Natural killer cell (primary cell): Measurements from ENCODE around the gene ITGA2. TPM values are rescaled to one million over a fixed set of nuclear protein-coding genes. Genes with fewer than 3 reads are reported as not detected.

Experiments used
- ATAC-seq, 3 donors: fragments of 150-1000 bp in 2 of 3; fragments of 200-7000 bp in 1 of 3; cut with Tn5 transposase; 1 replicate in 1 of 3; 2 replicates in 2 of 3; pipeline ENCODE4 v1.10.0; 2021; ENCODE audit warnings: mild to moderate bottlenecking in 2 of 3, moderate library complexity in 2 of 3
- DNase-seq, 2 donors: peaks; one replicate each; pipeline versions ENCODE4 v3.0.0 to v3.0.0-alpha.2; 2013 to 2021; ENCODE audit warnings: mixed read lengths in 1 of 2
- H3K27ac ChIP-seq: one replicate; pipeline ENCODE4 v1.5.1; 2013; ENCODE audit warnings: mild to moderate bottlenecking, low read length
- H3K27me3 ChIP-seq: one replicate; pipeline ENCODE4 v1.6.1; 2013; ENCODE audit warnings: low read length; ENCODE audit not compliant: control insufficient read depth, insufficient read depth
- H3K36me3 ChIP-seq: one replicate; pipeline ENCODE4 v1.6.1; 2013; ENCODE audit warnings: low read length; ENCODE audit not compliant: control insufficient read depth, insufficient read depth
- H3K4me1 ChIP-seq: one replicate; pipeline ENCODE4 v1.6.1; 2013; ENCODE audit warnings: low read length; ENCODE audit not compliant: control insufficient read depth, insufficient read depth
- H3K4me3 ChIP-seq: one replicate; pipeline ENCODE4 v1.5.1; 2013; ENCODE audit warnings: low read length
- H3K9me3 ChIP-seq: one replicate; pipeline ENCODE4 v1.6.1; 2013; ENCODE audit warnings: low read length; ENCODE audit not compliant: control insufficient read depth, insufficient read depth
- H3K27ac Mint-ChIP-seq, 2 donors: one replicate each; pipeline ENCODE4 v1.8.0; 2022; ENCODE audit warnings: mild to moderate bottlenecking in 2 of 2, mixed read lengths in 2 of 2, moderate library complexity in 1 of 2
- H3K27me3 Mint-ChIP-seq, 2 donors: one replicate each; pipeline ENCODE4 v1.8.0; 2022; ENCODE audit warnings: low read depth in 2 of 2, mixed read lengths in 2 of 2
- H3K36me3 Mint-ChIP-seq: one replicate; pipeline ENCODE4 v1.8.0; 2022; ENCODE audit warnings: mixed read lengths
- H3K4me1 Mint-ChIP-seq, 2 donors: one replicate each; pipeline ENCODE4 v1.8.0; 2022; ENCODE audit warnings: mixed read lengths in 2 of 2
- H3K4me3 Mint-ChIP-seq: one replicate; pipeline ENCODE4 v1.8.0; 2022; ENCODE audit warnings: mild to moderate bottlenecking, moderate library complexity, mixed read lengths
- H3K9me3 Mint-ChIP-seq, 2 donors: one replicate each; pipeline ENCODE4 v1.8.0; 2022; ENCODE audit warnings: mixed read lengths in 2 of 2
- WGBS: methylation state at CpG from one replicate; pipeline ENCODE4 v1.1.7; 2013; ENCODE audit warnings: missing lambda C conversion rate; ENCODE audit not compliant: insufficient coverage; 5-methylcytosine and 5-hydroxymethylcytosine counted together
- intact Hi-C: fragments of 100-400 bp; cut with micrococcal nuclease; formaldehyde crosslinking; loops from one replicate; pipeline ENCODE4 v1.14.2; 2022
- total RNA-seq, 4 donors: library from RNA; stranded (reverse); fragments of 120-200 nt in 1 of 4; gene quantifications; one replicate each; pipeline versions ENCODE4 v1.2.3 to v1.2.4, GENCODE V29; 2013 to 2022
- TF ChIP-seq, protein P1 (sequence below): fragments of 200-600 bp; IDR thresholded peaks from one replicate; pipeline ENCODE4 v1.8.0; 2022; ENCODE audit warnings: antibody characterized with exemption

Gene ITGA2
- total RNA-seq, 3 donors from 2014 or later (not counting 1 experiment from before 2014, with no cell fraction given): 0.11 to 0.26 (median 0.20) TPM

DNA sequence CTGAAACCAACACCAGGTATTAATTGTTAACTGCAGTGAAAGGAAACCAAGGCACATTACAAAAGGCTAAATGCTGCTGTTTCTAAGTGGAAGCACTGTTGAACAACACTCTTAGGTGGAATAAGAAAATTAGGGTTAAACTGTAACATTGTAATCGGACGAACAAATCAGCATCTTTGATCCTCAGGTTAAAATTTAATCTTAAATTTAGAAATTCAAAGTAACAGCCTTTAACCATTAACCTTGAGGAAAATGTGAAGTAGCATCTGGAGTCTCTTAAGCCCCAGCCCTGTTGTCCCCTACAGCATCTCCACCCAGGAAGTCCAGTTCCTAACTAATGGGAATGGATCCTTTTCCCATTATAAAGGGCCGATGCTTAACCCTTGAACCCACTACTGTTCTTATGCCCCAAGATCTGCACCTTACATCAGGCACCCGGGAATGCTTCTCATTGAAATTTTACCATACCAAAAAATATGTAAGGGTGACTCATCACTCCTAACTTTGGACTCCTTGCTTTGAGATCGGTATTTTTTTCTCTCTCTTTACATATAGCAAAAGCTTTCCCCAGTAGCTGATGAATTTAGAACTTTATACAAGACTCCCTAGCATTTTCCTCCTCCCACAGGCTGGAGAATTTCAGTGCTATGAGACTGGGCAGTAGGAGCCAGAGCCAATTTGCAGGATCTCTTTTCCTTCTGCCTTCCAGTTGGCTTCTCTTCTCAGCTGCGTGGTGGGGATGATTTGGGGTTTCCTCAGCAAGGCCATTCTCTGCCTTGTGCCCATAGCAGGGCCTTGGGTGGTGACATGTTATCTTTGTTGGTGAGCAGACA is 32.0 kb upstream of the ITGA2 start:
- H3K36me3 ChIP-seq: no peaks in the 10 kb centered on the region
- H3K36me3 Mint-ChIP-seq: no peaks in the 10 kb centered on the region
- H3K4me3 Mint-ChIP-seq: no peak overlapping the region
- DNase-seq (no peak), ATAC-seq (no peak)
- no peak overlapping the region for H3K27ac Mint-ChIP-seq
- no peak overlapping the region for H3K27ac ChIP-seq
- H3K9me3 Mint-ChIP-seq: peaks cover 0 to 3% of the 10 kb centered on the region in 2 donors
- H3K4me1 Mint-ChIP-seq: no peaks in the 10 kb centered on the region
- no peaks in the 10 kb centered on the region for H3K4me1 ChIP-seq
- intact Hi-C loops: no loop called here
- 92% methylated on average over 3 of the region's 6 CpGs for WGBS
- H3K27me3 Mint-ChIP-seq: peaks cover 11 to 26% of the 10 kb centered on the region in 2 donors
- TF ChIP-seq, protein P1, sequence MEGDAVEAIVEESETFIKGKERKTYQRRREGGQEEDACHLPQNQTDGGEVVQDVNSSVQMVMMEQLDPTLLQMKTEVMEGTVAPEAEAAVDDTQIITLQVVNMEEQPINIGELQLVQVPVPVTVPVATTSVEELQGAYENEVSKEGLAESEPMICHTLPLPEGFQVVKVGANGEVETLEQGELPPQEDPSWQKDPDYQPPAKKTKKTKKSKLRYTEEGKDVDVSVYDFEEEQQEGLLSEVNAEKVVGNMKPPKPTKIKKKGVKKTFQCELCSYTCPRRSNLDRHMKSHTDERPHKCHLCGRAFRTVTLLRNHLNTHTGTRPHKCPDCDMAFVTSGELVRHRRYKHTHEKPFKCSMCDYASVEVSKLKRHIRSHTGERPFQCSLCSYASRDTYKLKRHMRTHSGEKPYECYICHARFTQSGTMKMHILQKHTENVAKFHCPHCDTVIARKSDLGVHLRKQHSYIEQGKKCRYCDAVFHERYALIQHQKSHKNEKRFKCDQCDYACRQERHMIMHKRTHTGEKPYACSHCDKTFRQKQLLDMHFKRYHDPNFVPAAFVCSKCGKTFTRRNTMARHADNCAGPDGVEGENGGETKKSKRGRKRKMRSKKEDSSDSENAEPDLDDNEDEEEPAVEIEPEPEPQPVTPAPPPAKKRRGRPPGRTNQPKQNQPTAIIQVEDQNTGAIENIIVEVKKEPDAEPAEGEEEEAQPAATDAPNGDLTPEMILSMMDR: no peak
- H3K27me3 ChIP-seq: peaks cover 2% of the 10 kb centered on the region
- no peak overlapping the region for H3K4me3 ChIP-seq
- no peaks in the 10 kb centered on the region for H3K9me3 ChIP-seq

DNA sequence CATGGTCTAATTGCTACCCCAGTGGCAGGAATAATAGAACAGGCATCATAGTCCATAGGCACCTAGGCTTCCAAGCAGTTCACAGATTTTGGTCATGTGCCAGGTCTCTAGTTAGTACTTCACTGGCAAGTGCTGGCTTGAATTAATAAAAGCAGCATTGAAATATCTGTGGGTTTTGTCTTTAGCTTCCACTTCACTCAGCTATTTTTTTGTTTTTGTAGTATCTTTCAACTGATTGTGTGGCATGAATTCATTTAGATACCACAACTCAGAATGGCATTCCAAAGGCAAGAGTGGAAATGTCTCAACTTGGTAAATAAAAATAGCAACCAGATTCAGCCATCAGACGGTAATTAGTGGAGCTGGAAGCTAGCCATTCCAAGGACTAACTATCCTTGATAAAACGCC is 27.9 kb upstream of the ITGA2 start:
- H3K4me1 ChIP-seq: no peaks in the 10 kb centered on the region
- no peaks in the 10 kb centered on the region for H3K36me3 ChIP-seq
- no peak overlapping the region for H3K27ac ChIP-seq
- Mint-ChIP-seq H3K9me3 (peaks cover 0 to 3% of the 10 kb centered on the region in 2 donors), H3K4me3 (no peak overlapping the region), H3K36me3 (no peaks in the 10 kb centered on the region), H3K27ac (no peak overlapping the region), H3K4me1 (no peaks in the 10 kb centered on the region), H3K27me3 (peaks cover 11 to 19% of the 10 kb centered on the region in 2 donors)
- TF ChIP-seq, protein P1: no peak
- peaks cover 3% of the 10 kb centered on the region for H3K27me3 ChIP-seq
- intact Hi-C loops: no loop called here
- ATAC-seq (no peak), DNase-seq (no peak)
- WGBS: 78% methylated on average over 2 of the region's 2 CpGs
- no peak overlapping the region for H3K4me3 ChIP-seq
- no peaks in the 10 kb centered on the region for H3K9me3 ChIP-seq

DNA sequence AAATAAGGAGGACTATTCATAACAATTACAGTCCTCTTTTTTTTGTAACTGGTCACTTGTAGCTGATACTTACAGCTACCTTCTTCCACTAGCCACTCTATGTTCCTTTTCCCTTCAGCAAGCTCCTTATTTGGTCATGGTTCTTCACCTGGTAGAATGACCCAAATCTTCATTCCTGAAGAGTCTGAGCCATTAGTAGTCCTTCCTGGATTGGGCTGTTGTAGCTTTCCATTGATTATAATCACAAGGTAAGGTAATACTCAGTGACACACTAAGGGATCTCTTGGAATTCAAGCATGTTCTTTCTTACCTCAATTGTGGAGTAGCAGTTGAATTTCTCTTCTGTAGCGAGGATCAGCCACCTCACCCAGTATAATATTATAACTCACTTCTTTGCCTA is 25.5 kb upstream of the ITGA2 start:
- Mint-ChIP-seq H3K27me3 (peaks cover 10 to 12% of the 10 kb centered on the region in 2 donors), H3K27ac (no peak overlapping the region), H3K36me3 (no peaks in the 10 kb centered on the region), H3K4me1 (no peaks in the 10 kb centered on the region), H3K9me3 (peaks cover 2 to 5% of the 10 kb centered on the region in 2 donors), H3K4me3 (no peak overlapping the region)
- TF ChIP-seq, protein P1: no peak
- intact Hi-C loops: no loop called here
- Histone ChIP-seq H3K9me3 (no peaks in the 10 kb centered on the region), H3K4me1 (no peaks in the 10 kb centered on the region), H3K36me3 (no peaks in the 10 kb centered on the region), H3K27me3 (peaks cover 3% of the 10 kb centered on the region), H3K27ac (no peak overlapping the region), H3K4me3 (no peak overlapping the region)
- DNase-seq (no peak), ATAC-seq (no peak)
- 67% methylated on average over 1 of the region's 1 CpG for WGBS
